NCI-H187 treated with DMSO at 0.1 percent for 48 hours (cell line): ENCODE results near the gene SLC1A5.
"Not testable (repeated sequence)": the region's sequence is repeated elsewhere in the genome, so short reads cannot be mapped to it uniquely, and the experiment has no call there.

Source experiments
- DNase-seq: peaks from one replicate; lab custom pipeline; 2025; lab: John Stamatoyannopoulos, UW

SLC1A5 gene

DNA sequence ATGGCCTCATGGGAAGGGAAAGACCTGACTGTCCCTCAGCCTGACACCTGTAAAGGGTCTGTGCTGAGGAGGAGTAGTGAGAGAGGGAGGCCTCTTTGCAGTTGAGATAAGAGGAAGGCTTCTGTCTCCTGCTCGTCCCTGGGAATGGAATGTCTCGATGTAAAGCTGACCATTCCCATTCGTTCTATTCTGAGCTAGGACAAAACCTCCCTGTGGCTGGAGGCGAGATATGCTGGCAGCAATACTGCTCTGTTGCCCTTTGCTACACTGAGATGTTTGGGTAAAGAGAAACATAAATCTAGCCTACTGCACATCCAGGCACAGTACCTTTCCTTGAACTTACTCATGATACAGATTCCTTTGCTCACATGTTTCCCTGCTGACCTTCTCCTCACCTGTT is 19.6 kb downstream of the SLC1A5 start:
- DNase-seq = not testable (repeated sequence)

- no peak for DNase-seq
Observed at GRCh38 chr19:46766569-46767317, 21.7 kb downstream of the SLC1A5 start.

DNA sequence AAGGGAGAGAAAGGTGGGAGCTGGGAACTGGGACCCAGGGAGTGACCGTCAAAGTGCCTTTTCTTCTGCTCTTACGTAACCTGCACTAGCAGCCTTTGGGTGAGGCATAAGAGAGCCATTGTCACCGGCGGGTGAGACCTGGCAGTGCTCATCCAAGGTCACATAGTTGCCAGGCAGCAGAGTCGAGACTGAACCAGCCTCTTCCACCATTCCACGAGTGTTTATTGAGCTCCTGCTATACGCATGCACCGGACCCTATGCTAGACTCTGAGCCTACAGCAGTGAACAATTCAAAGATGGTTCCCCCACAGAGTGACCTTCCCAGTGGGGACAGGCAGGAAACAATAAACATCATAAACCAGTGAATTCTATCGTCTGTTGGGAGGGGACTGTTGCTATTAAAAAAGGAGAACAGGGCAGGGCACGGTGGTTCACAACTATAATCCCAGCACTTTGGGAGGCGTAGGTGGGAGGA is 23.5 kb downstream of the SLC1A5 start:
- no peak for DNase-seq

DNA sequence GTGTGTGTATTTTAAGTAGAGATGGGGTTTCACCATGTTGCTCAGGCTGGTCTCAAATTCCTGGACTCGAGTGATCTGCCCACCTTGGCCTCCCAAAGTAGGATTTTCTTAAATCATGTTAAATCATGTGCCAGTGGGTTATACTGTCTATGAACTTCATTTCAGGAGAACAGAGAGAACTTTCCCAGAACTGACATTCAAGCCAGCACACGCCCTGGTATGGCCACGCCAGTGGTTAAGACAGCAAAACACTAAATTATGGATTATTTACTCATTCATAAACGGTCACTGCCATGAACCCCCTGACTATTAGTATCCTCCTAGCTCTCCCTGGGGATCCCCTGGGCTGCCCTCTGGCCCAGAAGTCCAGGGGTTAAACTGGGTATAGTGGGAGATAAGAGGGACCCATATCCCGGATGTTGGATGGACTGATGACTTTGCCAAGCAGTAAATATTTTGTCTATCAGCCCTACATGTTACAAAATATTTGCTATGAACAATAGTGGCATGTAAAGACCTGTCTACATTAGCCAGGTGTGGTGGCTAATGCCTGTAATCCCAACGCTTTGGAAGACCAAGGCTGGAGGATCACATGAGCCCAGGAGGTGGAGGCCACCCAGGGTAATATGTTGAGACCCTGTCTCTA is 26.0 kb downstream of the SLC1A5 start:
- DNase-seq = no peak

DNA sequence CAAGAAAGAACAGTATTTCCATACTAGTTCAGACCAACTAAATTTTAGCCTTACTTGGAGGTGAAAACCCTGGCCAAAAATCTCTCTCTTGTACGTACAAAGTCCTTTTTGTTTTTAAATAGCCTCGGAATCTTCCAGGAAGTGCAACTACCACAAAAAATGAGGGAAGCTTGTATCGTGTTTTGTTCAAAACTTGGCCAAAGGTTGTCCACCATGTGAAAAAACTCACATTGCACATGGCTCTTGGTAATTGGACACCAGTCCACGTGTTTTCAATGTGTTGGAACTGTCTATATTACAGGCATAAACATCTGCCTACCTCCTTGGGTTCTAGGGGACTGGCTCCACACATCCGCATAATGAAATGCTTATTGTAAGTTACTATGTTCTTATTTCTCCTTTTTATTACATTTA is 27.0 kb downstream of the SLC1A5 start:
- no peak for DNase-seq

GRCh38 chr19:46760897-46761296 is 27.5 kb downstream of the SLC1A5 start:
- not testable (repeated sequence) for DNase-seq

GRCh38 chr19:46760363-46760762 is 28.0 kb downstream of the SLC1A5 start:
- DNase-seq = no peak

DNA sequence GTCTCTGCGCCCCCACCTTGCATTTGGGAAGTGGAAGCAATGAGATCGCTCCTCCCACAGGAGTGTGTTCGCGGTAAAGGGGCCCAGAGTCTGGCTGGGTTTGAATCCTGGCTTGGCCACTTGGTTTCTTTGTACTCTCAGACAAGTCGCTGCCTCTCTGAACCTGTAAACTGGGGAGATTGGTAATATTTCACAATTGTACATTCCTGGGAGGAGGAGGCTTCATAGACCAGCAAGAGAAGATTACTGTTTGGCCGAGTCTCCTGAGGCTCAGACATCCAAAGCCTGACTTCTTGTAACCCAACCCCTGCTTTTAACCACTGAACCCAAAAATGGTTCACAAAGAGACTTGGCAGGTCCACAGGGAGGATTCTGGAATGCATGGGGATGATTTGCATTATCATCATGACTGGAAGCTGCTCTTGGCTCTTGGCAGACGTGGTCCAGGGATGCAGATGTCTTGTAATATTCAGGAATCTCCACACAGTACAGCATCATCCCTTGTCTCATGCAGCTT is 28.5 kb downstream of the SLC1A5 start:
- DNase-seq = no peak

DNA sequence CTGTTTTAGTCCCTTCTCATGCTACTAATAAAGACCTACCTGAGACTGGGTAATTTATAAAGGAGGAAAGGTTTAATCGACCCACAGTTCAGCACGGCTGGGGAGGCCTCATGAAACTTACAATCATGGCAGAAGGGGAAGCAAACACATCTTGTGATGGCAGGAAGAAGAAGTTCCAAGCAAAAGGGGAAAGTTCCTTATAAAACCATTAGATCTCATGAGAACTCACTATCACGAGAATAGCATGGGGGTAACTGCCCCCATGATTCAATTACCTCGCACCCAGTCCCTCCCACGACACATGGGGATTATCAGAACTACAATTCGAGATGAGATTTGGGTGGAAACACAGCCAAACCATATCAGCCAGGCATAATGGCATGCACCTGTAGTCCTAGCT is 29.2 kb downstream of the SLC1A5 start:
- no peak for DNase-seq

DNA sequence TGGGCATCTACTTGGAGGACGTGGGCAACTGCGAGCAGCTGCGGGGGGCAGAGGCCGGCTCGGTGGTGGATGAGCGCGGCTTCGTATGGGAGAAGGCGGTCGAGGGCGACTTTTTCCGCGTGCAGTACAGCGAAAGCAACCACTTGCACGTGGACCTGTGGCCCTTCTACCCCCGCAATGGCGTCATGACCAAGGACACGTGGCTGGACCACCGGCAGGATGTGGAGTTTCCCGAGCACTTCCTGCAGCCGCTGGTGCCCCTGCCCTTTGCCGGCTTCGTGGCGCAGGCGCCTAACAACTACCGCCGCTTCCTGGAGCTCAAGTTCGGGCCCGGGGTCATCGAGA is 31.9 kb downstream of the SLC1A5 start:
- DNase-seq = no peak

GRCh38 chr19:46755853-46756543 is 32.4 kb downstream of the SLC1A5 start:
- DNase-seq = no peak

GRCh38 chr19:46755077-46755852 is 33.1 kb downstream of the SLC1A5 start:
- no peak for DNase-seq

- DNase-seq = no peak
Observed at GRCh38 chr19:46753420-46754155, 34.8 kb downstream of the SLC1A5 start.

DNA sequence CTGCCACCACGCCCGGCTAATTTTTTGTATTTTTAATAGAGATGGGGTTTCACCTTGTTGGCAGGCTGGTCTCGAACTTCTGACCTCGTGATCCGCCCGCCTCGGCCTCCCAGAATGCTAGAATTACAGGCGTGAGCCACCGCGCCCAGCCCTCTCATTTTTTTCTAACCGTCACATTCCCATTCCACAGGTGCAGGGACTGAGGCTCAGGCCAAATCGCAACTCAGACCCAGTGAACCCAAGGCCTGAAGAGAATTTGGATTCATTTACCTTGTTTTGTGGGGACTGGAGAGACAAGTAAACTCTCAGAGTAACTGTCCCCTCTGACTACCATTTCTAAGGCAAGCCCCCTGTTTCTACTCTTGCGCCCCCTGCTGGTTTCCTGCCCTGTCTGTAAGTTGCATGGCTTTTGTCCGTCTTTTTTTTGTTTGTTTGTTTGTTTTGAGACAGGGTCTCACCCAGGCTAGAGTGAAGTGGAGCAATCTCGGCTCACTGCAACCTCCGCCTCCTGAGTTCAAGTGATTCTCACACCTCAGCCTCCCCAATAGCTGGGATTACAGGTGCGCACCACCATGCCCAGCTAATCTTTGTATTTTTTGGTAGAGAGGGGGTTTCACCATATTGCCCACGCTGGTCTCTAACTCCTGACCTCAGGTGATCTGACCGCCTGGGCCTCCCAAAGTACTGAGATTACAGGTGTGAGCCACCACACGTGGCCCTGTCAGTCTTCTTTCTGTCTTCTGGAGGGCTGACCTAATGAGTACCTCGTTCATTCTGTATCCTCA is 39.9 kb downstream of the SLC1A5 start:
- DNase-seq = no peak

DNA sequence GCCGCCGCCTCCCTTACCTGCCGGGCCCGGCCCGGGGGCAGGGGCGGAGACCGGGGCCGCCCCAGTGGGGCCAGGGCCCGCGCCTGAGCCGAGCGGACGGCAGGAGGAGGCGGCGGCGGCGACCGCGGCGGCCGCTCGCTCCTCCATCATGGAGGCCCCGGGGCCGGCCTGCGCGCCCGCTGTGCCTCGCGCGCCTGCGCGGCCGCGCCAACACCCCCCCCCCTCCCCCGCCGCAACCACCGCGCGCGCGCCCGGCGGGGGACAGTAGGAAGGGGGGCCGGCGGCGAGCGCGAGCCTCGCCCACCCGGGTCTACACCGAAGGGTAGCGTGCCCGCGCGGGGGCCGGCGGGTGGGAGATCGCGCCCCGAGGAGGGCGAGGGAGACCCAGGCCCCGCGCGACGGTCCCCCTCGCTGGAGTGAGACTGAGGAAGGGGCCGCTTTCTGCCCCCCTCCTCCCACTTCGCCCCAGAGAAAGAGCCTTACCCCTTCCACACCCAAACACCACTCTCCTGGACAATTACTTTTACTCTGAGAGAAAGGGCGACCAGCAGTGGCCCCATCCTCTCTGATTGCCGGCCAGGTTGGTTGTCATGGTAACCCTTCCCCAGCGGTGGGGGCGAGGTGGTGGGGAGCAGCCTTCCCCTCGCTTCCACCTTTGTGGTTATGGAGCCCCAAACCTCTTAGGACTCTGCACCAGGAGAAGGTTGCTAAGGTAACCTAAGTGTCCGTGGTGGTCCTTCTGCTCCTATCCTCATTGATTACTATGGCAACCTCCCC is 41.9 kb downstream of the SLC1A5 start, which contains the start of gene STRN4:
STRN4 (minus strand) TSS at position 170 of the 777 bp plus-strand sequence; CDS start at position 150, 20 bp downstream.
- DNase-seq = no peak

DNA sequence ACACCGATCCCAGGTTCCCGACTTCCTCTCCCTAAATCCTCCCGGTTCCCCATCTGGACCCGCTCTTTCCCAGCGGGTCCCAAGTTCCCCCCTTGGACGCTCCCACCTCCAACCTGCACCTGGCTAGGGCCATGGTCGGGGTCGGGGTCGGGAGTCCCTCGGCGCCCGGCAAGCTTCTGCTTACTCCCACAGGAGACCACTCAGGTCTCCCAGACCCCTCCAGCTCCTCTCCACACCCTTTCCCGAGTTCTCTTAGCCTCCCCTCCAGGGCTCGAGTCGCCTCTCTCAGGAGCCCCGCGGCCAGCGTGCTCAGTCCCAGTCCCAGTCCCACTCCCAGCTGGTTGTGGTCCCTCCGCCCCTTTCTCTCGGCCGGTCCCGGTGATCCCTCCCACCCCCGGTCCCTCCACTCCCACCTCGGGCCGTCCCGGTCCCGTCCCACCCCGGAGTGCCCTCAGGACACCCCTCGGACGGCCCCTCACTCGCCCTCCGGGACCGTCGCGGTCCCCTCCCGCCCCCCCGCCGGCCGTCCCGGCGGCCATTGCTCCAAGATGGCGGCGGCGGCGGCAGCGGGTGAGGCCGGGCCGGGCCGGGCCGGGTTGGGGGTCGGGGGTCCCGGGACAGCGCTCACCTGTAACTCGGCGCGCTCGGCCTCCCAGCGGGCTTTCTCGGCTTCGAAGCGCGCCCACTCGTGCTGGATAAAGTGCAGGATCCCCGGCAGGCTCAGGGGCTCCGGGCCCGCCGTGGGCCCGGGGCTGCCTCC is 42.7 kb downstream of the SLC1A5 start, which contains the start of gene FKRP:
FKRP (plus strand) TSS at position 537 of the 760 bp plus-strand sequence. CDS start 9,394 bp downstream, outside the sequence.
- DNase-seq = no peak

DNA sequence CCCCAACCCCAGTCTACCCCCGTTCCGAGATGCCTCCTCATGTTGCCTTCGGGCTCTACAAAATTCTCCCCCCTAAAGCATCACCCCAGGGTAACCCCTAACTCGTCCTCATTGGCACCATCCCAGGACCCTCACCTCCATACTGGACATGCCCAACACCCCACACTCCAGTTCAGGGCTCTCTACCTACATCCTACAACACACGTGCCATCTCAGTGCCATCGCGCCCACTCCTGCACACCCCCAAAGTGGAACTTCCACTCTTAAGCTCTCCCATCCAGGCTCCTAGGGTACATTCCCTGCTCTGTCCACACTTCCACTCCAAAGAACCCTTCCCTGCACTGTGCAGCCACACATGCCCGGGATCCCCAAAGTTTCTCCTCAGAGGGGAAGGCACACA is 43.4 kb downstream of the SLC1A5 start:
- no peak for DNase-seq

DNA sequence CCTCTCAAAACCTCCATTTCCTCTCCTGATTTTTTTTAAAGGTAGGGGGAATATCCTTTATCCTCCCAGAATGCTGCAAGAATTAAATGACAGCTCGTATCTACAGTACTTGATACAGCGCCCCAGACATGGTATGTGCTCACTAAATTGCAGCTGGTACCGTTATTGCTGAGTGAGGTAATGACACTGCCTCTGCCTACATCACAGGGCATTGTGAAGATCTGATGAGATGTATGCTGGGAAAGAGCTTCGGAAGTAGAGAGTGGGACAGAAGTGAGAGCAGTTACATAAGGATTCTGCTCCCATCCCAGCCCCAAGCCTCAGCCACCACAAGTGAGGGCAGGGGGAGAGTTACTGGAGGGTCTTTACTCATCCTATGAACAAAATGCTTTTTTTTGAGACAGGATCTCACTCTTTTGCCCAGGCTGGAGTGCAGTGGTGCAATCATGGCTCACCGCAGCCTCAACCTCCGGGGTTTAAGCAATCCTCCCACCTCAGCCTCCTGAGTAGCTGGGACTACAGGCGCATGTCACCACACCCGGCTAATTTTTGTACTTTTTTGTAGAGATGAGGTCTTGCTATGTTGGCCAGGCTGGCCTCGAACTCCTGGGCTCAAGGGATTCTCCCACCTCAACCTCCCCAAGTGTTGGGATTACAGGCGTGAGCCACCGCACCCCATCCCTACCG is 44.2 kb downstream of the SLC1A5 start:
- DNase-seq = no peak
